ENCODE data around the gene NAA38.

NAA38 gene

GRCh38 chr17:7852919-7853690 lies 4.3 kb downstream of the NAA38 start:
- DNase-seq (ENCODE audit: low read depth): no peak

- DNase-seq (ENCODE audit: low read depth): no peak
Observed at GRCh38 chr17:7852262-7852670, 5.1 kb downstream of the NAA38 start.

- DNase-seq (ENCODE audit: low read depth): peak; percentile 84
Observed at GRCh38 chr17:7851438-7852261, 5.7 kb downstream of the NAA38 start.

GRCh38 chr17:7850701-7851437 lies 6.5 kb downstream of the NAA38 start:
- no peak for DNase-seq (ENCODE audit: low read depth)

- no peak for DNase-seq (ENCODE audit: low read depth)
Observed at GRCh38 chr17:7849751-7850504, 7.4 kb downstream of the NAA38 start.

GRCh38 chr17:7849130-7849750 lies 8.1 kb downstream of the NAA38 start:
- no peak for DNase-seq (ENCODE audit: low read depth)

- no peak for DNase-seq (ENCODE audit: low read depth)
Observed at GRCh38 chr17:7848739-7849129, 8.6 kb downstream of the NAA38 start.

GRCh38 chr17:7848131-7848579 lies 9.2 kb downstream of the NAA38 start:
- DNase-seq (ENCODE audit: low read depth): no peak

GRCh38 chr17:7846765-7847661 lies 10.3 kb downstream of the NAA38 start:
- no peak for DNase-seq (ENCODE audit: low read depth)

GRCh38 chr17:7846063-7846735 lies 11.2 kb downstream of the NAA38 start:
- no peak for DNase-seq (ENCODE audit: low read depth)

GRCh38 chr17:7845359-7846062 lies 11.8 kb downstream of the NAA38 start:
- no peak for DNase-seq (ENCODE audit: low read depth)

- peak; percentile 72 for DNase-seq (ENCODE audit: low read depth)
Observed at GRCh38 chr17:7844292-7845154, 12.8 kb downstream of the NAA38 start.

- peak; percentile 76 for DNase-seq (ENCODE audit: low read depth)
Observed at GRCh38 chr17:7843536-7844291, 13.6 kb downstream of the NAA38 start.

GRCh38 chr17:7843257-7843535 lies 14.2 kb downstream of the NAA38 start:
- no peak for DNase-seq (ENCODE audit: low read depth)

- DNase-seq (ENCODE audit: low read depth): peak; percentile 91
Observed at GRCh38 chr17:7842380-7843256, 14.7 kb downstream of the NAA38 start.

GRCh38 chr17:7841915-7842379 lies 15.4 kb downstream of the NAA38 start:
- DNase-seq (ENCODE audit: low read depth): peak; percentile 80

Measured in stimulated activated CD8-positive, alpha-beta memory T cell treated with anti-CD3 and anti-CD28 coated beads, Interleukin-7, amount 100 ng/mL, for 24 hours (primary cell).